ENCODE measurements around the gene SERINC5.

The SERINC5 gene

DNA sequence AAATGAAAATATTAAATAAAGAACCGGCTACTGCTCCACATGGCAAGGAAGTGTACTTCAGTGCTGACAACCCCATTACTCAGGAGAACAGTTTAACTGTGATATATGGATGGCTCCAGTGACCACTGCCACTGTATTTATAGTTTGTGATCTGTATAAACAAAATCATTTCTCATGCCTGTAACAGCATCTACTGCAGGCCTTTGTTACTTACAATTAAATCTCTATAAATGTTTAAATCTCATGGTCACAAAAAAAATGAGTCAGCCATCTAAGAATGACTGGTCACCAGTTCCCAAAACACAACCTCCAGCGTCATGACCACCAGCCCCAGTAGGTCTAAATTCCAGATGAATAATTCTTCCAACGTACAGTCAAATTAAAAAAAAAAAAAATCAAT lies 24.6 kb downstream of the SERINC5 start:
- Histone ChIP-seq H3K27me3 (replicated peaks; ENCODE audit: control insufficient read depth, insufficient read depth, low read length, poor library complexity, severe bottlenecking) (no peaks in the 10 kb centered on the region), H3K27ac (ENCODE audit: insufficient read depth, low read length, poor library complexity, severe bottlenecking) (no peak overlapping the region), H3K4me1 (ENCODE audit: control insufficient read depth, insufficient read depth, low read length, poor library complexity, severe bottlenecking) (peaks cover 31% of the 10 kb centered on the region), H3K36me3 (ENCODE audit: control insufficient read depth, insufficient read depth, low read length) (no peaks in the 10 kb centered on the region), H3K4me3 (ENCODE audit: insufficient read depth, low read depth, low read length, poor library complexity, severe bottlenecking) (no peak overlapping the region), H3K9me3 (ENCODE audit: control insufficient read depth, low read length) (no peaks in the 10 kb centered on the region)
- no peak for DNase-seq

DNA sequence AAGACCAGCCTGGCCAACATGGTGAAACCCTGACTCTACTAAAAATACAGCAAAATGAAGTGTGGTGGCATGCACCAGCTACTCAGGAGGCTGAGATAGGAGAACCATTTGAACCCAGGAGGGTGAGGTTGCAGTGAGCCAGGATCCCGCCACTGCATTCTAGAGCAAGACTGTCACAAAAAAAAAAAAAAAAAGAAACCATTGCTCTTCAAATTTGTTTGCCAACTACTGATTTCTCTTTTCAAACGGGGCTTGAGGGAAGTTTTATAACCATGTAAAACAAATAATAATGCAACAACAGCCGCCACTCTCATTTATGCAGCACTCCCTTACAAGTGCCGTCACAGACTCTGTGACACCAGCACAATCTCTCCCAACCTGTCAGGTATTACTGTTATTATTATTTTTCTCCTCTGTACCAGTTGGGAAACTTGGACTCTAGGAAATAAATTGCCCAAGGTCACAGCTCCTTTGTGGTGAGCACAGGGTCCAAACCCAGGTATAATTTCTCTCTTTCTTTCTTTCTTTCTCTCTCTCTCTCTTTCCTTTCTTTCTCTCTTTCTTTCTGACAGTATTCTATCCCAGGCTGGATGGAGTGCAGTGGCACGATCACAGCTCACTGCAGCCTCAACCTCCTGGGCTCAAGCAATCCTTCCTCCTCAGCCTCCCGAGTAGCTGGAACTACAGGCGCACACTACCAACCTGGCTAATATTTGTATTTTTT lies 25.4 kb downstream of the SERINC5 start:
- H3K27me3 ChIP-seq (replicated peaks; ENCODE audit: control insufficient read depth, insufficient read depth, low read length, poor library complexity, severe bottlenecking), result no peaks in the 10 kb centered on the region
- H3K4me1 ChIP-seq (ENCODE audit: control insufficient read depth, insufficient read depth, low read length, poor library complexity, severe bottlenecking), result peaks cover 31% of the 10 kb centered on the region
- no peaks in the 10 kb centered on the region for H3K36me3 ChIP-seq (ENCODE audit: control insufficient read depth, insufficient read depth, low read length)
- H3K27ac ChIP-seq (ENCODE audit: insufficient read depth, low read length, poor library complexity, severe bottlenecking), result no peak overlapping the region
- no peaks in the 10 kb centered on the region for H3K9me3 ChIP-seq (ENCODE audit: control insufficient read depth, low read length)
- no peak overlapping the region for H3K4me3 ChIP-seq (ENCODE audit: insufficient read depth, low read depth, low read length, poor library complexity, severe bottlenecking)
- no peak for DNase-seq

DNA sequence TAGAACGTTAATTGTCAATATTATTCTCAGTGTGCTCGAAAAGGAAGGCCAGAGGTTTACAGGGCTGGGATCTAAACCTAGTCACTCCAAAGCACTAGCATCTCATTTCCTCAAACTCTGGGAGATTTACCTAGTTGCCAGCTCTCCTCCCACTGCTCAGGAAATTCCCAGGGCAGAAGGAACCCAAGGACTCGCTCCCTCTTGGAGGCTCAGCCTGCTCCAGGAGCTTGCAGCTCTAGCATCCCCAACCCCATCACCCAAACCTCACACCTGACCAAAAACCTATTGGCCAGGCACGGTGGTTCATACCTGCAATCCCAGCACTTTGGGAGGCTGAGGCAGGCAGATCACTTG lies 26.0 kb downstream of the SERINC5 start:
- no peaks in the 10 kb centered on the region for H3K27me3 ChIP-seq (replicated peaks; ENCODE audit: control insufficient read depth, insufficient read depth, low read length, poor library complexity, severe bottlenecking)
- no peak overlapping the region for H3K27ac ChIP-seq (ENCODE audit: insufficient read depth, low read length, poor library complexity, severe bottlenecking)
- no peak for DNase-seq
- H3K36me3 ChIP-seq (ENCODE audit: control insufficient read depth, insufficient read depth, low read length), result no peaks in the 10 kb centered on the region
- no peak overlapping the region for H3K4me3 ChIP-seq (ENCODE audit: insufficient read depth, low read depth, low read length, poor library complexity, severe bottlenecking)
- H3K4me1 ChIP-seq (ENCODE audit: control insufficient read depth, insufficient read depth, low read length, poor library complexity, severe bottlenecking), result peaks cover 31% of the 10 kb centered on the region
- no peaks in the 10 kb centered on the region for H3K9me3 ChIP-seq (ENCODE audit: control insufficient read depth, low read length)

DNA sequence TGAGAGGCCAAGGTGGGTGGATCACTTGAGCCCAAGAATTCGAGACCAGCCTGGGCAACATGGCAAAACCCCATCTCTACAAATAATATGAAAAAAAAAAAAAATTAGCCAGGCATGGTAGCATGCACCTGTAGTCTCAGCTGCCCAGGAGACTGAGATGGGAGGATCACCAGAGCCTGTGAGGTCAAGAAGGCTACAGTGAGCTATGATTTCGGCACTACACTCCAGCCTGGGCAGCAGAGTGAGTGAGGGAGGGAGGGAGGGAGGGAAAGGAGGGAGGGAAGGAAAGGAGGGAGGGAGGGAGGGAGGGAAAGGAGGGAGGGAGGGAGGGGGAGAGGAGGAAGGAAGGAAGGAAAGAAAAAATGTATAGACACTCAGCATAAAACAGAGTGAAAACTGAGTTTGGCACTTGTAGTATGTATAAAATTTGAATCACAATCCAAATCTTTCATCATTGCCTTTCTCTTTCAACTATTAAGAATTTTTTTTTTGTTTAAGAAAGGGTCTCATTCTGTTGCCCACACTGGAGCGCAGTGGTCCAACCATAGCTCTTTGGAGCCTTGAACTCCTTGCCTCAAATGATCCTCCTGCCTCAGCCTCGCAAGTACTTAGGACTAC lies 27.8 kb downstream of the SERINC5 start:
- H3K27ac ChIP-seq (ENCODE audit: insufficient read depth, low read length, poor library complexity, severe bottlenecking), result no peak overlapping the region
- peaks cover 31% of the 10 kb centered on the region for H3K4me1 ChIP-seq (ENCODE audit: control insufficient read depth, insufficient read depth, low read length, poor library complexity, severe bottlenecking)
- H3K9me3 ChIP-seq (ENCODE audit: control insufficient read depth, low read length), result no peaks in the 10 kb centered on the region
- H3K4me3 ChIP-seq (ENCODE audit: insufficient read depth, low read depth, low read length, poor library complexity, severe bottlenecking), result no peak overlapping the region
- no peak for DNase-seq
- no peaks in the 10 kb centered on the region for H3K36me3 ChIP-seq (ENCODE audit: control insufficient read depth, insufficient read depth, low read length)
- H3K27me3 ChIP-seq (replicated peaks; ENCODE audit: control insufficient read depth, insufficient read depth, low read length, poor library complexity, severe bottlenecking), result no peaks in the 10 kb centered on the region

DNA sequence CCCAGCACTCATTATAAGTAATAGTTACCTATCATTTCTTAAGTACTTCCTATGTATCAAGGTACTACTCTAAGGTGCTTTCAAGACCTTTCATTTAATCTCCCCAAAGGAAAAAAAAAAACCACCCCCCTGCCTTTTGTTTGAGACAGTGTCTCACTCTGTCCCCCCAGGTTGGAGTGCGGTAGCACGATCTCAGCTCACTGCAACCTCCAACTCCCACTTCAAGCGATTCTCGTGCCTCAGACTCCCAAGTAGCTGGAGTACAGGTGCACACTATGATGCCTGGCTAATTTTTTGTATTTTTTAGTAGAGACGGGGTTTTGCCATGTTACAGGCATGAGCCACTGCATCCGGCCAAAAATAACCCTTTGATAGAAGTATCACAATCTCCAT lies 29.9 kb downstream of the SERINC5 start:
- H3K27me3 ChIP-seq (replicated peaks; ENCODE audit: control insufficient read depth, insufficient read depth, low read length, poor library complexity, severe bottlenecking), result no peaks in the 10 kb centered on the region
- DNase-seq, result no peak
- peaks cover 33% of the 10 kb centered on the region for H3K4me1 ChIP-seq (ENCODE audit: control insufficient read depth, insufficient read depth, low read length, poor library complexity, severe bottlenecking)
- no peak overlapping the region for H3K27ac ChIP-seq (ENCODE audit: insufficient read depth, low read length, poor library complexity, severe bottlenecking)
- no peaks in the 10 kb centered on the region for H3K9me3 ChIP-seq (ENCODE audit: control insufficient read depth, low read length)
- no peak overlapping the region for H3K4me3 ChIP-seq (ENCODE audit: insufficient read depth, low read depth, low read length, poor library complexity, severe bottlenecking)
- H3K36me3 ChIP-seq (ENCODE audit: control insufficient read depth, insufficient read depth, low read length), result no peaks in the 10 kb centered on the region

DNA sequence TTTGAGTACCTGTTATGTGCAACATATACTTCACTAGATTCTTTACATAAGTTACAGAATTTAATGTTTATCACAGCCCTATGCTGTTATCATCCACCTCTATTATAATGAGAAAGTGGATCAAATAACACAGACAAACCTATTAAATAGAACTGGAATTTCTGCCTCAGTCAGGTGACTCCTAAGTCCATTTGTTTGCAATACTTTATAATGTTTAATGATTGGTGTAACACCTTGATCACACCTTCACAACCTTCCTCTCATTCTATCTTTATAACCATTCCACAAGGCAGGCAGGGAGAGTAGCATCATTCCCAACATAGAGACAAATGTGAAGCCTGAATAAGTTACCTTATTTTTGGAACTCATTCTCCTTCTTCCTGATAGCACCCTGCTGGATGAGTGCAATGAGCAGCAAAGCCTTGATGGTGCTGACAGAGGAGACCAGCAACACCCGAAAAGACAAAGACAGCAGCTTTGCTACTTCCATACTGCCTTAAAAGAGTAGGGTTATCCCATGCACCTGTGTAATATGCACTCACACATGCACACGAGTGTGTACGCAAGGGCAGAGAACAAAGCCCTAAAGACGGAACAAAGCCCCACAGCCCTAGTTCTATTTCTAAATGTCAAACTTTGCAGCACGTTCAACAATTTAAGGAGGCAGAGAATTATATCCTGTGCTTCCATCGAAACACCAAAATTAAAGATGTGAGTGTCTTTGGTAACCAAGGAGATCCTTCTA lies 30.5 kb downstream of the SERINC5 start:
- Histone ChIP-seq H3K4me3 (ENCODE audit: insufficient read depth, low read depth, low read length, poor library complexity, severe bottlenecking) (no peak overlapping the region), H3K4me1 (ENCODE audit: control insufficient read depth, insufficient read depth, low read length, poor library complexity, severe bottlenecking) (peaks cover 33% of the 10 kb centered on the region), H3K27me3 (replicated peaks; ENCODE audit: control insufficient read depth, insufficient read depth, low read length, poor library complexity, severe bottlenecking) (no peaks in the 10 kb centered on the region), H3K9me3 (ENCODE audit: control insufficient read depth, low read length) (no peaks in the 10 kb centered on the region), H3K27ac (ENCODE audit: insufficient read depth, low read length, poor library complexity, severe bottlenecking) (no peak overlapping the region), H3K36me3 (ENCODE audit: control insufficient read depth, insufficient read depth, low read length) (peaks cover 5% of the 10 kb centered on the region)
- no peak for DNase-seq

DNA sequence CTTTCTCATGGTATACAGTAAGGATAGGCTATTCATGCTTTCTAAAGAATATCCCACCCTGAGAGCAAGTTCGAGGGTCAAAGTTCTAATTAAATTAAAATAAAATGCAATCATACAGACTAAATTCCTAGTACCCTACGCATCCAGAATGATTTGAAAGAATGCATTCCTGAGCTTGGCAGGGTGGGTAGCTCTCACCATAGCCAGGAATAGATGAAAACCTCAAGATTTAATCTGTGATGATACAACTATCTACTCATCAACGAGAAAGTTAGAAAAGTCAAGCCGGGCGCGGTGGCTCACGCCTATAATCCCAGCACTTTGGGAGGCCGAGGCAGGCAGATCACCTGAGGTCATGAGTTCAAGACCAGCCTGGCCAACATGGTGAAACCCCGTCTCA lies 32.3 kb downstream of the SERINC5 start:
- no peak overlapping the region for H3K4me3 ChIP-seq (ENCODE audit: insufficient read depth, low read depth, low read length, poor library complexity, severe bottlenecking)
- H3K27me3 ChIP-seq (replicated peaks; ENCODE audit: control insufficient read depth, insufficient read depth, low read length, poor library complexity, severe bottlenecking), result no peaks in the 10 kb centered on the region
- H3K9me3 ChIP-seq (ENCODE audit: control insufficient read depth, low read length), result no peaks in the 10 kb centered on the region
- peaks cover 34% of the 10 kb centered on the region for H3K4me1 ChIP-seq (ENCODE audit: control insufficient read depth, insufficient read depth, low read length, poor library complexity, severe bottlenecking)
- peaks cover 8% of the 10 kb centered on the region for H3K36me3 ChIP-seq (ENCODE audit: control insufficient read depth, insufficient read depth, low read length)
- no peak overlapping the region for H3K27ac ChIP-seq (ENCODE audit: insufficient read depth, low read length, poor library complexity, severe bottlenecking)
- no peak for DNase-seq

DNA sequence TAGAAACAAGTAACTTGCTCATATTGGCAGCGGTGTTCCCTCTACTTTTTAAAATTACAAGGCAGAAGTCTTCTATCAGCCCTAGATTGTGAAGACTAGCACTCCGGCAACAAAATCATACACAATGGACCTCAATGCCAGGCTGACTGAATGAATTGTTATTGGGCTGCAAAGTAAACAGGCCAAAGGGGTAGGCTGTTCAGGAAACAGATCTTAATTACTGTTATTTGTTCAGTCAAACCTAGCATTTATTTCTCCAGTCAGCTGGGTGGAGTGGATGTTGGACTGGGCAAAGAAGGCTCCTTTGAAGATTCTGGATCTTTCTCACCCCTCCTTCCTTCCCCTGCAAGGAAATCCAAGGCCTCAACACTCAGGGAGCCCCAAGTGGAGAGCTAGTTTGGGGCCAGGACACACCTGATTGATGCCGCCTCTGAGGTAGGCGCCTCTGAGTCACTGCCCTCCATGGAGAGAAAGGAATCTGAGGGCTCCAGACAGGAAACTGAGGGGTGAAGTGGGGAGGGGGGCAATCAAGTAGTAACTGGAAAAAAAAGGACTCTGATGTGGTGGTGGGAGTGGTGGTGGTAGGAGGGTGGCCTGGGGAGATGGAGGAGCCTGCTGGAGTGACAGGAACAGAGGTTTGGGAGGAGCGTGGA lies 35.5 kb downstream of the SERINC5 start:
- no peak for DNase-seq
- H3K4me3 ChIP-seq (ENCODE audit: insufficient read depth, low read depth, low read length, poor library complexity, severe bottlenecking), result no peak overlapping the region
- no peaks in the 10 kb centered on the region for H3K27me3 ChIP-seq (replicated peaks; ENCODE audit: control insufficient read depth, insufficient read depth, low read length, poor library complexity, severe bottlenecking)
- H3K36me3 ChIP-seq (ENCODE audit: control insufficient read depth, insufficient read depth, low read length), result peaks cover 8% of the 10 kb centered on the region
- peaks cover 33% of the 10 kb centered on the region for H3K4me1 ChIP-seq (ENCODE audit: control insufficient read depth, insufficient read depth, low read length, poor library complexity, severe bottlenecking)
- no peaks in the 10 kb centered on the region for H3K9me3 ChIP-seq (ENCODE audit: control insufficient read depth, low read length)
- peak overlapping the region; percentile 0 for H3K27ac ChIP-seq (ENCODE audit: insufficient read depth, low read length, poor library complexity, severe bottlenecking)

DNA sequence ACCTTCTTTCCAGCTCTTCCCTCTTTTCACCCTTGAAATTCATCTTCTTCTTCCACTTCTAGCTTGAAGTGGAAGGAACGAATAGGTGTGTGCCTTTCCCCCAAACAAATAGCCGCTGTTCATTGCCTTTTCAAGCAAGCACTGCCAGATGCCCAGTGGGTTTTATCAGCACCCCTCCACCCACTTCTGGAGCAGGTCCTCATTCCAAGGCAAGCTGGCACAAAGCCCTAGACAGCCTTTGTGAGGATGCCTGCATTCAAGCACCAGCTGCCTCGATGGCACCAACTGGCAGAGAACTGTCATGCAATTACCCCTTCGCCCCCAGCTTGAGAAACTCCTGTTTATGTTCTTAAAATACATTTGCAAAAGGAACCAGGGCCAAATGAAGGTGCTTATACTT lies 36.5 kb downstream of the SERINC5 start:
- peaks cover 8% of the 10 kb centered on the region for H3K36me3 ChIP-seq (ENCODE audit: control insufficient read depth, insufficient read depth, low read length)
- H3K4me3 ChIP-seq (ENCODE audit: insufficient read depth, low read depth, low read length, poor library complexity, severe bottlenecking), result no peak overlapping the region

DNA sequence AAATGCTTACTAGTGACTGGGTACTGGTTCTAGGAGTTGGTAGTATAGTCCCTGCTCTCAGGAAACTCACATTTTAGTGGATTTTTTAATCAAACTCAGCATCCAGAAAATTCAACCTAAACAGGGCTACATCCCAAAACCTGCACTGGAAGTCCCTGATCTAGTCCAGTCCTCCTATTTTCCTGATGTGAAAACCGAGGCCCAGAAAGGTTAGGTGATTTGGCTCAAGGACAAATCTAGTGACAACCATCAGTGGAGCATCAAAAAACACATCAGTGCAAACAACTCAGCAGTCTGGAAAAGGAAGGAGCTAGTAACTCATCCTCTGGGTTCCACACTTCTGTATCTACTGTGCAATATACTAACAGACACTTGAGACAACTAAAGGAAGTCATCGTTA lies 38.2 kb downstream of the SERINC5 start:
- Histone ChIP-seq H3K36me3 (ENCODE audit: control insufficient read depth, insufficient read depth, low read length) (peaks cover 8% of the 10 kb centered on the region), H3K27me3 (replicated peaks; ENCODE audit: control insufficient read depth, insufficient read depth, low read length, poor library complexity, severe bottlenecking) (no peaks in the 10 kb centered on the region), H3K9me3 (ENCODE audit: control insufficient read depth, low read length) (no peaks in the 10 kb centered on the region), H3K27ac (ENCODE audit: insufficient read depth, low read length, poor library complexity, severe bottlenecking) (peak overlapping the region; percentile 45), H3K4me3 (ENCODE audit: insufficient read depth, low read depth, low read length, poor library complexity, severe bottlenecking) (no peak overlapping the region), H3K4me1 (ENCODE audit: control insufficient read depth, insufficient read depth, low read length, poor library complexity, severe bottlenecking) (peaks cover 44% of the 10 kb centered on the region)
- no peak for DNase-seq

More for the DNA sequence above, 36.5 kb downstream of the SERINC5 start:
- Histone ChIP-seq H3K27ac (ENCODE audit: insufficient read depth, low read length, poor library complexity, severe bottlenecking) (no peak overlapping the region), H3K27me3 (replicated peaks; ENCODE audit: control insufficient read depth, insufficient read depth, low read length, poor library complexity, severe bottlenecking) (no peaks in the 10 kb centered on the region), H3K4me1 (ENCODE audit: control insufficient read depth, insufficient read depth, low read length, poor library complexity, severe bottlenecking) (peaks cover 33% of the 10 kb centered on the region), H3K9me3 (ENCODE audit: control insufficient read depth, low read length) (no peaks in the 10 kb centered on the region)
- no peak for DNase-seq

All from effector memory CD4-positive, alpha-beta T cell (primary cell).